Measurements from ENCODE around the gene RABGAP1L.

The RABGAP1L gene

GRCh38 chr1:174262349-174263241 is 103.3 kb downstream of the RABGAP1L start:
- Histone ChIP-seq H3K27ac (ENCODE audit: insufficient read depth, low read length, poor library complexity, severe bottlenecking) (no peak overlapping the region), H3K4me1 (ENCODE audit: control insufficient read depth, insufficient read depth, low read length, poor library complexity, severe bottlenecking) (no peaks in the 10 kb centered on the region), H3K9me3 (ENCODE audit: control insufficient read depth, low read length) (no peaks in the 10 kb centered on the region), H3K27me3 (replicated peaks; ENCODE audit: control insufficient read depth, insufficient read depth, low read length, poor library complexity, severe bottlenecking) (no peaks in the 10 kb centered on the region), H3K4me3 (ENCODE audit: insufficient read depth, low read depth, low read length, poor library complexity, severe bottlenecking) (no peak overlapping the region), H3K36me3 (ENCODE audit: control insufficient read depth, insufficient read depth, low read length) (no peaks in the 10 kb centered on the region)
- no peak for DNase-seq

GRCh38 chr1:174265282-174265681 is 106.0 kb downstream of the RABGAP1L start:
- no peaks in the 10 kb centered on the region for H3K4me1 ChIP-seq (ENCODE audit: control insufficient read depth, insufficient read depth, low read length, poor library complexity, severe bottlenecking)
- H3K4me3 ChIP-seq (ENCODE audit: insufficient read depth, low read depth, low read length, poor library complexity, severe bottlenecking): no peak overlapping the region
- DNase-seq: no peak
- no peaks in the 10 kb centered on the region for H3K27me3 ChIP-seq (replicated peaks; ENCODE audit: control insufficient read depth, insufficient read depth, low read length, poor library complexity, severe bottlenecking)
- H3K9me3 ChIP-seq (ENCODE audit: control insufficient read depth, low read length): no peaks in the 10 kb centered on the region
- H3K36me3 ChIP-seq (ENCODE audit: control insufficient read depth, insufficient read depth, low read length): no peaks in the 10 kb centered on the region
- no peak overlapping the region for H3K27ac ChIP-seq (ENCODE audit: insufficient read depth, low read length, poor library complexity, severe bottlenecking)

- DNase-seq: no peak
- Histone ChIP-seq H3K4me3 (ENCODE audit: insufficient read depth, low read depth, low read length, poor library complexity, severe bottlenecking) (no peak overlapping the region), H3K9me3 (ENCODE audit: control insufficient read depth, low read length) (no peaks in the 10 kb centered on the region), H3K27me3 (replicated peaks; ENCODE audit: control insufficient read depth, insufficient read depth, low read length, poor library complexity, severe bottlenecking) (no peaks in the 10 kb centered on the region), H3K4me1 (ENCODE audit: control insufficient read depth, insufficient read depth, low read length, poor library complexity, severe bottlenecking) (no peaks in the 10 kb centered on the region), H3K36me3 (ENCODE audit: control insufficient read depth, insufficient read depth, low read length) (no peaks in the 10 kb centered on the region), H3K27ac (ENCODE audit: insufficient read depth, low read length, poor library complexity, severe bottlenecking) (no peak overlapping the region)
Observed at GRCh38 chr1:174266476-174266875, 107.2 kb downstream of the RABGAP1L start.

- DNase-seq: no peak
- H3K27ac ChIP-seq (ENCODE audit: insufficient read depth, low read length, poor library complexity, severe bottlenecking): no peak overlapping the region
- no peak overlapping the region for H3K4me3 ChIP-seq (ENCODE audit: insufficient read depth, low read depth, low read length, poor library complexity, severe bottlenecking)
- H3K4me1 ChIP-seq (ENCODE audit: control insufficient read depth, insufficient read depth, low read length, poor library complexity, severe bottlenecking): no peaks in the 10 kb centered on the region
- no peaks in the 10 kb centered on the region for H3K9me3 ChIP-seq (ENCODE audit: control insufficient read depth, low read length)
- no peaks in the 10 kb centered on the region for H3K36me3 ChIP-seq (ENCODE audit: control insufficient read depth, insufficient read depth, low read length)
- no peaks in the 10 kb centered on the region for H3K27me3 ChIP-seq (replicated peaks; ENCODE audit: control insufficient read depth, insufficient read depth, low read length, poor library complexity, severe bottlenecking)
Observed at GRCh38 chr1:174266991-174267612, 107.8 kb downstream of the RABGAP1L start.

GRCh38 chr1:174269989-174270651 is 110.8 kb downstream of the RABGAP1L start:
- no peaks in the 10 kb centered on the region for H3K4me1 ChIP-seq (ENCODE audit: control insufficient read depth, insufficient read depth, low read length, poor library complexity, severe bottlenecking)
- H3K27me3 ChIP-seq (replicated peaks; ENCODE audit: control insufficient read depth, insufficient read depth, low read length, poor library complexity, severe bottlenecking): no peaks in the 10 kb centered on the region
- H3K36me3 ChIP-seq (ENCODE audit: control insufficient read depth, insufficient read depth, low read length): no peaks in the 10 kb centered on the region
- no peaks in the 10 kb centered on the region for H3K9me3 ChIP-seq (ENCODE audit: control insufficient read depth, low read length)
- no peak overlapping the region for H3K27ac ChIP-seq (ENCODE audit: insufficient read depth, low read length, poor library complexity, severe bottlenecking)
- no peak for DNase-seq
- H3K4me3 ChIP-seq (ENCODE audit: insufficient read depth, low read depth, low read length, poor library complexity, severe bottlenecking): no peak overlapping the region

- Histone ChIP-seq H3K27ac (ENCODE audit: insufficient read depth, low read length, poor library complexity, severe bottlenecking) (no peak overlapping the region), H3K9me3 (ENCODE audit: control insufficient read depth, low read length) (no peaks in the 10 kb centered on the region), H3K27me3 (replicated peaks; ENCODE audit: control insufficient read depth, insufficient read depth, low read length, poor library complexity, severe bottlenecking) (no peaks in the 10 kb centered on the region), H3K36me3 (ENCODE audit: control insufficient read depth, insufficient read depth, low read length) (no peaks in the 10 kb centered on the region), H3K4me1 (ENCODE audit: control insufficient read depth, insufficient read depth, low read length, poor library complexity, severe bottlenecking) (no peaks in the 10 kb centered on the region), H3K4me3 (ENCODE audit: insufficient read depth, low read depth, low read length, poor library complexity, severe bottlenecking) (no peak overlapping the region)
- DNase-seq: no peak
Observed at GRCh38 chr1:174273190-174273589, 113.9 kb downstream of the RABGAP1L start.

GRCh38 chr1:174273776-174274175 is 114.5 kb downstream of the RABGAP1L start:
- Histone ChIP-seq H3K4me1 (ENCODE audit: control insufficient read depth, insufficient read depth, low read length, poor library complexity, severe bottlenecking) (no peaks in the 10 kb centered on the region), H3K36me3 (ENCODE audit: control insufficient read depth, insufficient read depth, low read length) (no peaks in the 10 kb centered on the region), H3K9me3 (ENCODE audit: control insufficient read depth, low read length) (no peaks in the 10 kb centered on the region), H3K4me3 (ENCODE audit: insufficient read depth, low read depth, low read length, poor library complexity, severe bottlenecking) (no peak overlapping the region), H3K27ac (ENCODE audit: insufficient read depth, low read length, poor library complexity, severe bottlenecking) (no peak overlapping the region), H3K27me3 (replicated peaks; ENCODE audit: control insufficient read depth, insufficient read depth, low read length, poor library complexity, severe bottlenecking) (no peaks in the 10 kb centered on the region)
- no peak for DNase-seq

GRCh38 chr1:174274452-174274851 is 115.1 kb downstream of the RABGAP1L start:
- Histone ChIP-seq H3K9me3 (ENCODE audit: control insufficient read depth, low read length) (no peaks in the 10 kb centered on the region), H3K36me3 (ENCODE audit: control insufficient read depth, insufficient read depth, low read length) (no peaks in the 10 kb centered on the region), H3K27me3 (replicated peaks; ENCODE audit: control insufficient read depth, insufficient read depth, low read length, poor library complexity, severe bottlenecking) (no peaks in the 10 kb centered on the region), H3K4me3 (ENCODE audit: insufficient read depth, low read depth, low read length, poor library complexity, severe bottlenecking) (no peak overlapping the region), H3K4me1 (ENCODE audit: control insufficient read depth, insufficient read depth, low read length, poor library complexity, severe bottlenecking) (no peaks in the 10 kb centered on the region), H3K27ac (ENCODE audit: insufficient read depth, low read length, poor library complexity, severe bottlenecking) (no peak overlapping the region)
- DNase-seq: no peak

- H3K4me3 ChIP-seq (ENCODE audit: insufficient read depth, low read depth, low read length, poor library complexity, severe bottlenecking): no peak overlapping the region
- no peaks in the 10 kb centered on the region for H3K4me1 ChIP-seq (ENCODE audit: control insufficient read depth, insufficient read depth, low read length, poor library complexity, severe bottlenecking)
- H3K36me3 ChIP-seq (ENCODE audit: control insufficient read depth, insufficient read depth, low read length): peaks cover 4% of the 10 kb centered on the region
Observed at GRCh38 chr1:174274884-174275283, 115.6 kb downstream of the RABGAP1L start.

GRCh38 chr1:174276087-174276486 is 116.8 kb downstream of the RABGAP1L start:
- H3K27ac ChIP-seq (ENCODE audit: insufficient read depth, low read length, poor library complexity, severe bottlenecking): no peak overlapping the region
- H3K27me3 ChIP-seq (replicated peaks; ENCODE audit: control insufficient read depth, insufficient read depth, low read length, poor library complexity, severe bottlenecking): no peaks in the 10 kb centered on the region
- H3K9me3 ChIP-seq (ENCODE audit: control insufficient read depth, low read length): no peaks in the 10 kb centered on the region
- no peaks in the 10 kb centered on the region for H3K4me1 ChIP-seq (ENCODE audit: control insufficient read depth, insufficient read depth, low read length, poor library complexity, severe bottlenecking)
- DNase-seq: no peak
- H3K4me3 ChIP-seq (ENCODE audit: insufficient read depth, low read depth, low read length, poor library complexity, severe bottlenecking): no peak overlapping the region
- H3K36me3 ChIP-seq (ENCODE audit: control insufficient read depth, insufficient read depth, low read length): peaks cover 7% of the 10 kb centered on the region

More at GRCh38 chr1:174274884-174275283, 115.6 kb downstream of the RABGAP1L start:
- H3K9me3 ChIP-seq (ENCODE audit: control insufficient read depth, low read length): no peaks in the 10 kb centered on the region
- no peak for DNase-seq
- H3K27ac ChIP-seq (ENCODE audit: insufficient read depth, low read length, poor library complexity, severe bottlenecking): no peak overlapping the region
- H3K27me3 ChIP-seq (replicated peaks; ENCODE audit: control insufficient read depth, insufficient read depth, low read length, poor library complexity, severe bottlenecking): no peaks in the 10 kb centered on the region

Measured in effector memory CD4-positive, alpha-beta T cell (primary cell).